ENCODE results near the gene SORCS1.

Gene SORCS1

DNA sequence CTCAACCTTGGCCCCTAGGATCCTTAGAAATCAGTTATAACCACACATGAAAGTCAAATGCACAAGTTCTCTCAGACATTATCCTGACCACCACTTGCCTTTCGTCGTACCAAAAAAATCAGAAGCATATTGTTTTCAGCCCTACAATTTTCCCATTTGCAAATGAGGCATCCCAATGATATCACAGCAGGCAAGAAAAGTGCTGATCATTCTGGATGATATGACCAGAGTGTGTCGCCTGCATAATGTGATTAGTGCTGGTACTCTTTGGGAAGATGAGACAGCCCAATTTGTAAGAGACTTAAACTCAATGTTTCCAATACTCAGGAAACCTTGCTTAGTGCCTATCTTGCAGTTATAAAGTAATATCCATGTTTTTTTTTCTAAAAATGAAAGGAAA, 168.0 kb downstream of the SORCS1 start:
- Histone ChIP-seq H3K36me3 (ENCODE audit: control insufficient read depth, insufficient read depth, low read length) (no peaks in the 10 kb centered on the region), H3K27ac (ENCODE audit: low read depth, low read length, severe bottlenecking) (no peak overlapping the region), H3K4me1 (ENCODE audit: control insufficient read depth, insufficient read depth, low read length, poor library complexity, severe bottlenecking) (no peaks in the 10 kb centered on the region), H3K4me3 (ENCODE audit: extremely low read depth, insufficient read depth, low read length, poor library complexity, severe bottlenecking) (no peak overlapping the region), H3K9me3 (ENCODE audit: control insufficient read depth, low read length) (no peaks in the 10 kb centered on the region)
- 95 to 96% methylated on average over 2 to 3 of the region's 3 CpGs for WGBS, 2 experiments (ENCODE audit: insufficient coverage in 2 of 2)

DNA sequence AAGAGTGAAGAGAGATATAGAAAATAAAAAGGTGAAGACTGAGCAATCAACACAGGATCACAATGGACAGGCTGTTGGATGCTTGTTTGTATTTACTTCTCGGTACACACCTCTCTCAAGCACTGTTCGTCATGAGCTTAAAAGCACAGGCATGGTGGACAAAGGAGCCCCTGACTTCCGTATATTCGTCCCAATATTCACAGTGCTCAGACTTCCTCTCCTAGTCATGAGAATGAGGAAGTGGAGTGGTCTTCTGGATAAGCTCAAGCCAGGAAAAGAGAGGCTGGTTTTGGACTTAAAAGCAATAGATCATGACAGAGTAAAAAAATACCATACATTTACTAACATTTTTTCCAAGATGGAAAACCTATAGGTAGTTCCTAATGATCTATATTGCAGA, 172.5 kb downstream of the SORCS1 start:
- WGBS, 2 experiments (ENCODE audit: insufficient coverage in 2 of 2) = 90% methylated on average over 4 of the region's 4 CpGs; no CpG with 5 or more reads in 1 of the 2 experiments
- H3K4me3 ChIP-seq (ENCODE audit: extremely low read depth, insufficient read depth, low read length, poor library complexity, severe bottlenecking) = no peak overlapping the region
- H3K4me1 ChIP-seq (ENCODE audit: control insufficient read depth, insufficient read depth, low read length, poor library complexity, severe bottlenecking) = no peaks in the 10 kb centered on the region
- no peak overlapping the region for H3K27ac ChIP-seq (ENCODE audit: low read depth, low read length, severe bottlenecking)
- H3K36me3 ChIP-seq (ENCODE audit: control insufficient read depth, insufficient read depth, low read length) = no peaks in the 10 kb centered on the region
- H3K9me3 ChIP-seq (ENCODE audit: control insufficient read depth, low read length) = no peaks in the 10 kb centered on the region

DNA sequence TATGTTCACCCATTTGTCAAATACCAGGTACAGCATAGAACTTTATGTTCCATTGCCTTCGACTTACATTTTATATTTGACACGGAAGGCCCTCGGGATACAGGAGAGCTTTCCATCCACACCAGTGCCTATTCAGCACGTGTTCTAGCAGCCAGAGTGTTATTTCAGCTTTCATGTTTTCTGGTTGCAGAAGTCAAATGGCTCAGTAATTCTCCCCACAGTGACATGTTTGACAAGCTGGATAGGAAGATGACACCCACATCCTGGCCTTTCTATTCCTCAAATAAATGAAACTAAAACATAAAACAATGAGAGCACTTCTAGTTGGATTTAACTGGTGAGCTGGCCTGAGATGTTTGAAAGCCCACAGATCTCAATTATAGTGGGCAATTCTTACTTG, 173.4 kb downstream of the SORCS1 start:
- no peak overlapping the region for H3K4me3 ChIP-seq (ENCODE audit: extremely low read depth, insufficient read depth, low read length, poor library complexity, severe bottlenecking)
- no peak overlapping the region for H3K27ac ChIP-seq (ENCODE audit: low read depth, low read length, severe bottlenecking)
- no peaks in the 10 kb centered on the region for H3K4me1 ChIP-seq (ENCODE audit: control insufficient read depth, insufficient read depth, low read length, poor library complexity, severe bottlenecking)
- no peaks in the 10 kb centered on the region for H3K9me3 ChIP-seq (ENCODE audit: control insufficient read depth, low read length)
- no peaks in the 10 kb centered on the region for H3K36me3 ChIP-seq (ENCODE audit: control insufficient read depth, insufficient read depth, low read length)
- WGBS, 2 experiments (ENCODE audit: insufficient coverage in 2 of 2) = 81 to 84% methylated on average over 4 of the region's 4 CpGs

DNA sequence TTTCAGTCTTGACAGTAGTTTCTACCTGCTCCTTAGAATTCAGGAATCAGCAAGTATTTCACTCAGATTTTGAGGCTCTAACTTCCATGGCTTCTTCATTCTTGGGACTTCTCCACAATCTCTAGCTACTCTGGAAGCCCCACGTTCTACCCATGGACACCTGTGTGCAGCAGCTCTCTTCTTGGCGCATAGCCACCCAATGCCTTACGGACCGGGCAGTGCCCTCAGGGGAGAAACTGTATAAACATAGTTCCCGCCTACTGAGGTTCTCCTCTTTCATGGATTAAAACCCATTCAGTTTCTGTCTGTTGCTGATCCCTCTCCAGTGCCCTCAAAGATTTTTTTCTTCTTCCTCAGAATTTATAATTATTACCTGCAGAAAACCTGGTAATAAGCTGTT, 177.1 kb downstream of the SORCS1 start:
- Histone ChIP-seq H3K9me3 (ENCODE audit: control insufficient read depth, low read length) (no peaks in the 10 kb centered on the region), H3K4me3 (ENCODE audit: extremely low read depth, insufficient read depth, low read length, poor library complexity, severe bottlenecking) (no peak overlapping the region), H3K36me3 (ENCODE audit: control insufficient read depth, insufficient read depth, low read length) (no peaks in the 10 kb centered on the region), H3K27ac (ENCODE audit: low read depth, low read length, severe bottlenecking) (no peak overlapping the region), H3K4me1 (ENCODE audit: control insufficient read depth, insufficient read depth, low read length, poor library complexity, severe bottlenecking) (no peaks in the 10 kb centered on the region)
- whole genome bisulfite sequencing, 2 experiments (ENCODE audit: insufficient coverage in 2 of 2) = 63 to 81% methylated on average over 2 to 5 of the region's 5 CpGs

DNA sequence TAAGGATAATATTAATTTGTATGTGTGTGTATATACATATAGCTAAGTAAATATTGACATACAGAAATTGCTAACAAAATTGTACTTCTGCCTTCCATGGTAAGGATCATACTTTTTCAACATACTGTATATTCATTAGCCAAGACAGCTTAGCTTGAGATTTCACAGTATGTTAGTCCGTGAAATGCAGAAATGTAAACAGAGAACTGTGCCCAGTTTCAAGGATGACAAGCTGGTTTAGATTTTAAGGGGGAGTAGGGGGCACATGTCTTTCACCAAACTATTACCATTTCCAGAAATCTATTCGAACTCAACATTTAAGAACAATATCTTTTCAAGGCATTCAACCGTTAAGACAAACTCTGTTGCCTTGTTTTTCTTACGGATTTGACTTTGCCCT, 182.2 kb downstream of the SORCS1 start:
- Histone ChIP-seq H3K4me1 (ENCODE audit: control insufficient read depth, insufficient read depth, low read length, poor library complexity, severe bottlenecking) (peaks cover 7% of the 10 kb centered on the region), H3K9me3 (ENCODE audit: control insufficient read depth, low read length) (no peaks in the 10 kb centered on the region), H3K27ac (ENCODE audit: low read depth, low read length, severe bottlenecking) (no peak overlapping the region), H3K4me3 (ENCODE audit: extremely low read depth, insufficient read depth, low read length, poor library complexity, severe bottlenecking) (no peak overlapping the region), H3K36me3 (ENCODE audit: control insufficient read depth, insufficient read depth, low read length) (no peaks in the 10 kb centered on the region)
- WGBS, 2 experiments (ENCODE audit: insufficient coverage in 2 of 2) = 88 to 90% methylated on average over 2 to 3 of the region's 4 CpGs

DNA sequence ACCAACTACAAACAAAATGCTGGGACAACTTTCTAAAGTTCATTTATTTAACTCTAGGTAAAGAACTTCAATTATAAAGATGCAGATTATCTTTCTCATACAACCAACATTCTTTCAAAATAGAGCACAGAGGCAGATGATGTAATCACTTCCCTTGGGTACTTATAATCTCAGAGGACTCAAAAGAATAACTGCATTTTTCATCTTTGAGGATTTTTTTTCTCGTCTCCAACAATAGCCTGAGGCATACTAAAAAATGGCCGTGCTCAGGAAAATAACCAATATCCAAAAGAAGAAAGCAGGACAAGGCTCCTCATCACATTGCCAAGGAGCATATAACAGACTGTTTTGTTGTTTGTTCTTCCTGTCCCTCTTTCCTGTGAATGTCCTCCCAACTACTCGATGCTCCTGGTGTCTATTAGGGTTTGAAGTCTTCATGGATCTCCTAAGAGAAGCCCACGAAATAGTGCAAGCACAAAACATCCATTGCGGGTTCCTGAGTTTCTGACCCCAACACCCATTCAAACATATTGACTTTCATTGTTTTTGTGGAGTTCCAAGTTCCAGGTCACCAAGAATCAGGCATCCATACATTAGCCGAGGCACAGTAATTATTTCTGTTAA, 182.9 kb downstream of the SORCS1 start:
- Histone ChIP-seq H3K27ac (ENCODE audit: low read depth, low read length, severe bottlenecking) (no peak overlapping the region), H3K9me3 (ENCODE audit: control insufficient read depth, low read length) (no peaks in the 10 kb centered on the region), H3K4me1 (ENCODE audit: control insufficient read depth, insufficient read depth, low read length, poor library complexity, severe bottlenecking) (peaks cover 7% of the 10 kb centered on the region), H3K36me3 (ENCODE audit: control insufficient read depth, insufficient read depth, low read length) (no peaks in the 10 kb centered on the region), H3K4me3 (ENCODE audit: extremely low read depth, insufficient read depth, low read length, poor library complexity, severe bottlenecking) (no peak overlapping the region)
- 82 to 95% methylated on average over 2 to 3 of the region's 6 CpGs for WGBS, 2 experiments (ENCODE audit: insufficient coverage in 2 of 2)

DNA sequence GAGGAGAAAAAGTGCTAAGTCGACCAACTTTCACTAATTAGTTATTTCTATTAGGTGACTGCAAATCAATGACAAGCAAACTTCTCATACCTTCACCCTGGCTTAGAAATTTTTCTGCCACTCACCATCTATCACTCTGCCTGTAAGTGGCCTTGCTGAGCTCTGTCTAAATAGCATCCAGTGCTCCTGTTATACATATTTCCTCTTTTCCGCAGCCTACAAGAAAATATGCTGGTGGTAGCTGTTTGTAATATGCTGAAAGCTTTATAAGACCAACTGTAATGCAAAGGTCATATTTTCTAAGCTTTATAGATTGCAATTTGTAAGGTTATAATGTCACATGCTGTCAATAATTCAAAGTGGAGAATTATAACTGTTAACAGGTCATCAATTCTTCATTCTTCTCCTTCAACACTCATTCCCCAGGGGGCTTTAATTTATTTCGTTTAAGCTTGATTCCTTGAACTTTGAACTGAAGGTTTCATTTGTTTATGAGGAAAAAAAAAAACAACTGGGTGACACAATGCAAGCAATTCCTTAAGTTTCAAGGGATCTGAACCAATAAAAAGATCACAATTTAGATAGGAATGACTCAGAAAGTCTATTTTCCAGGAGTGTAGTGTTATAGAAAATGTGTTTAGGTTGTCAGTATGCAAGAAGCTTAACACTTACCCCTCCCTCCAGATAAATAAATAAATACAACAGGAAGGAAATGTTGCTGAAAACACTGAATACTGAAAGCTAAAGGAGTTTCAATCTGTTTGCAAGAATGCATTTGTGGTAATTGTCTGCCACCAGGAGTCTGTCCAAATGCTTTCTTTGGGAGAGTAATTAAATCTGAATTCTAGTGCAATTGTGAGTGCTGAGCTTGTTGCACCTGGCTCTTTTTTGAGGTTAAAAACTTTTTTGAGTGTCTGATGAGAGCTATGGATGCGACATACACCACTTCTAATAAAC, 183.7 kb downstream of the SORCS1 start:
- no peaks in the 10 kb centered on the region for H3K36me3 ChIP-seq (ENCODE audit: control insufficient read depth, insufficient read depth, low read length)
- peaks cover 7% of the 10 kb centered on the region for H3K4me1 ChIP-seq (ENCODE audit: control insufficient read depth, insufficient read depth, low read length, poor library complexity, severe bottlenecking)
- WGBS, 2 experiments (ENCODE audit: insufficient coverage in 2 of 2) = no CpG with 5 or more reads among the region's 4 CpGs
- H3K9me3 ChIP-seq (ENCODE audit: control insufficient read depth, low read length) = no peaks in the 10 kb centered on the region
- no peak overlapping the region for H3K4me3 ChIP-seq (ENCODE audit: extremely low read depth, insufficient read depth, low read length, poor library complexity, severe bottlenecking)
- H3K27ac ChIP-seq (ENCODE audit: low read depth, low read length, severe bottlenecking) = no peak overlapping the region

DNA sequence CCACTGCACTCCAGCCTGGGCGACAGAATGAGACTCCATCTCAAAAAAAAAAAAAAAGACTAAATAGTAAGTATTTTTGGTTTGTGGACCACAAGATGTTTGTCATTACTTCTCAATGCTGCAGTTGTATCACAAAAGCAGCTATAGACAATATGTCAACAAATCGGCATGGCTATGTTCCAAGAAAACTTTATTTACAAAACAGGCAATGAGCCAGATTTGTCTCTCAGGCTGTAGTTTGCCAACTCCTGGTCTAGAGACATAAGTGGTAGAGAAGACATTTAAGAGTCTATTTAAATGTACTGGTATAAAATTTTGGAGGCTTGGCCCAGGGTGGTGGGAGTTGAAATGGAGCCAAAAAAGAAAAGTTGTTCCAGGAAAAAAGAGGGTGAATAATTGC, 185.8 kb downstream of the SORCS1 start:
- no CpG with 5 or more reads among the region's 2 CpGs for WGBS, 2 experiments (ENCODE audit: insufficient coverage in 2 of 2)
- H3K27ac ChIP-seq (ENCODE audit: low read depth, low read length, severe bottlenecking) = no peak overlapping the region
- no peaks in the 10 kb centered on the region for H3K9me3 ChIP-seq (ENCODE audit: control insufficient read depth, low read length)
- no peak overlapping the region for H3K4me3 ChIP-seq (ENCODE audit: extremely low read depth, insufficient read depth, low read length, poor library complexity, severe bottlenecking)
- peaks cover 7% of the 10 kb centered on the region for H3K4me1 ChIP-seq (ENCODE audit: control insufficient read depth, insufficient read depth, low read length, poor library complexity, severe bottlenecking)
- H3K36me3 ChIP-seq (ENCODE audit: control insufficient read depth, insufficient read depth, low read length) = no peaks in the 10 kb centered on the region

DNA sequence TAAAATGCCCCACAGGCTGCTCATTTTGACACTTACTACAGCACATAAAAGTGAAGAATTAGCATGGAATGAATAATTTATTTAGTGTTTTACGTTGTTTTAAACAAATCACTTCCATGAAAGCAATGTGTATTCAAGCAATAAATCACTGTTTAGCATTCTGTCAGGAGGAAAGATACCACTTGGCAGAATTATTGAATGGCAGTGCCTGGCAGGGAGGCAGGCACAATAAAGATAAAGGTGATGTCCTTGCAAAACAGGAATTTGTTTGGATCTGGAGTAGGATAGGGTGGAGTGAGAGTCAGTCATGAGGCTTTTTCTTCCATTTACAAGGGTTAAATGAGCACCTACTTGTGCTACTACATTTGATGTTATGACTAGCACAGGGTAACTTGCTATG, 190.8 kb downstream of the SORCS1 start:
- Histone ChIP-seq H3K27ac (ENCODE audit: low read depth, low read length, severe bottlenecking) (no peak overlapping the region), H3K9me3 (ENCODE audit: control insufficient read depth, low read length) (no peaks in the 10 kb centered on the region), H3K36me3 (ENCODE audit: control insufficient read depth, insufficient read depth, low read length) (no peaks in the 10 kb centered on the region), H3K4me3 (ENCODE audit: extremely low read depth, insufficient read depth, low read length, poor library complexity, severe bottlenecking) (no peak overlapping the region), H3K4me1 (ENCODE audit: control insufficient read depth, insufficient read depth, low read length, poor library complexity, severe bottlenecking) (no peaks in the 10 kb centered on the region)
- WGBS, 2 experiments (ENCODE audit: insufficient coverage in 2 of 2) = no CpG with 5 or more reads among the region's 1 CpG

DNA sequence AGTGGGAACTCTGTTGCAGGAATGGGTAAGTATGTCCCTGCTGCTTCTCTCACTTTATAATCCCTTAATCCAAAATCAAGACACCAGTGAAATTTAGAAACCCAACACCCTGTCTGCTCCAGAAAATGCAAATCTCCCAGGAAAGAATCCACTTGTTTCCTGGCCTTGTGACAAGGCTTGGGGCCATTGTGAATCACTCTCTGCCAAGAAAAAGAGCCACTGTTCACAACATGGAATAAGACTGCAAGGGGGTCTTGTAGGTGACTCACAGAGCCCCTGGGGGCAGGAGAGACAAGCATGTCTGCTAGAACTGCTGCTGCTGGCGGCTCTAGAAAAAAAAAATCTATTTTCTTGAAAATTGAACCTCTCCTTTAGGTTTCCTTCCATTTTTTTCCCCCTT, 191.2 kb downstream of the SORCS1 start:
- H3K4me1 ChIP-seq (ENCODE audit: control insufficient read depth, insufficient read depth, low read length, poor library complexity, severe bottlenecking) = no peaks in the 10 kb centered on the region

DNA sequence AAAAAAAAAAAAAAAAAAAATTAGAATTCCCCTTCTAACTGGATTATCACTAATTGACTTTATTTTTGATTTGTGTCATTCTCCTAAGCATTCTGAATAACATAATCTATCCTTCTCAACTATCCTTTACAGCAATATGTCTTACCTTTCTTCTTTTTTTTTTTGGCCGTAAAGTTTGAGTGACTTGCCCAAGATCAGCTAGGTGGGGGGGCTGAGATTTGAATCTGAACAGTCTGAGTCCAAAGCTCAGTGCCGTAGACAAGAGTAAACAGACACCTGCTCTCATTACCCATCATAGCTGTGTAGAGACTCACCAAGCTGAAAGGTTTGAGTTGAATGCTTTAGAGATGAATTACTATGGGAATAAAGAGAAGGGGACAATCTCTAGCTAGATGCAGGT, 192.1 kb downstream of the SORCS1 start:
- no peaks in the 10 kb centered on the region for H3K4me1 ChIP-seq (ENCODE audit: control insufficient read depth, insufficient read depth, low read length, poor library complexity, severe bottlenecking)
- 100% methylated on average over 1 of the region's 2 CpGs; no CpG with 5 or more reads in 1 of the 2 experiments for WGBS, 2 experiments (ENCODE audit: insufficient coverage in 2 of 2)
- H3K9me3 ChIP-seq (ENCODE audit: control insufficient read depth, low read length) = no peaks in the 10 kb centered on the region
- no peak overlapping the region for H3K27ac ChIP-seq (ENCODE audit: low read depth, low read length, severe bottlenecking)
- H3K4me3 ChIP-seq (ENCODE audit: extremely low read depth, insufficient read depth, low read length, poor library complexity, severe bottlenecking) = no peak overlapping the region
- H3K36me3 ChIP-seq (ENCODE audit: control insufficient read depth, insufficient read depth, low read length) = no peaks in the 10 kb centered on the region

More for the DNA sequence above, 191.2 kb downstream of the SORCS1 start:
- Histone ChIP-seq H3K4me3 (ENCODE audit: extremely low read depth, insufficient read depth, low read length, poor library complexity, severe bottlenecking) (no peak overlapping the region), H3K36me3 (ENCODE audit: control insufficient read depth, insufficient read depth, low read length) (no peaks in the 10 kb centered on the region), H3K9me3 (ENCODE audit: control insufficient read depth, low read length) (no peaks in the 10 kb centered on the region), H3K27ac (ENCODE audit: low read depth, low read length, severe bottlenecking) (peak overlapping the region; percentile 24)
- 50% methylated on average over 1 of the region's 1 CpG for WGBS, 2 experiments (ENCODE audit: insufficient coverage in 2 of 2)

All from mesodermal cell (in vitro differentiated cells).